HG03439 (cell line): Measurements from ENCODE around the gene C1QL3.

ENCODE experiments used
- ATAC-seq: cut with Tn5 transposase; IDR thresholded peaks from one replicate; pipeline ENCODE4 v1.9.1; 2021; ENCODE audit warnings: mild to moderate bottlenecking, moderate library complexity; ENCODE audit not compliant: unreplicated experiment

C1QL3 gene

DNA sequence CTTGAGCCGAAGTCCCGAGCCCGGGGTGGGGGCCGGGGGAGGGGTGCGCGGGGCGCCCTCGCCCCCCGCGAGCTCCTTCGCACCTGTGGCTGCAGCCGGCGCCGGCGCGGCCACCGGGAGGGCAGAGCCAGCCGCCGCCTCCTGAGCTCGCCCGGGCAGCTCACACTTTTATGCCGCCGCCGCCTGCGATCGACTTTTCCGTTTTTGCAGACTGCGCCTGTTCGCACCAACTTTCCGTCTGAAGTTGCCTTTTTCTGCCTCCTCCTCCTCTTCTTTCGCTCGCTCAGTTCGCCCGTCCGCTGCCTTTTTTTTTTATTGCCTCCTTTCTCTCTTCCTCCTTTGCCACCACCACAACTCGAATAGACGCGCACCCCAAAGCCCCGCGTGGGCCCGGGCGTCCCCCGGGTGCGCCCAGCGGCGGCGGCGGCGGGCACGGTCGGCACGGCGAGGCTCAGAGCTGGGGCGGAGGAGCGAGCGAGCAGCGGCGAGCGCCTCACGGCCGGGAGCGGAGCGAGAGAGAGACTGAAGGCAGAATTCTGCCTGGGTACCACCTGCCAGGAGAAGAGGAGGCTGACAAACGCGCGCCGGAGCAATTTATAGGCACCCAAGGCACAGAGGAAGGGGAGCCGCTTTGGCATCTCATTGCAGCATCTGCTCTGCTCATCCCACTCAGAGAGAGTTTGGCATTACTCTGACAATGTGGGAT, at the start of gene C1QL3:
C1QL3 (minus strand) TSS at position 569 of the 706 bp plus-strand sequence. CDS start 814 bp downstream, outside the sequence.
- peak; percentile 34 for ATAC-seq

DNA sequence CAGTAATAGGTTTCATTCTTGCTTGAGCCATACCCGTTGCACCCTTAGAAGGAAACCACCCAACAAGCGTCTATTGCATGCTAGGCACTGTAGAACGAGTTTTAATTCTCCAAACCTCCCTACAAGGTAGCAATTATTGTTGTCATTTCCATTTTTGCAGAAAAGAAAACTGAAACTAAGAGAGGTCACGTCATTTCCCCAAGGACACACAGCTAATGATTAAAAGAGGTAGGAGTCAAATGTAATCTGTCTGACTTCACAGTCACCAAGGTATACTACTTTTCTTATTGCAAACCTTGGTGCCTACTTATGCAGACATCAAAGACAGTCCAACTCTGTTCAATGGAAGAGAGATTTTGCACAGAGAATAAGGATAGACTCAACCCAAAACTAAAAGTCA, 49.1 kb upstream of the C1QL3 start:
- ATAC-seq, result peak; percentile 86

DNA sequence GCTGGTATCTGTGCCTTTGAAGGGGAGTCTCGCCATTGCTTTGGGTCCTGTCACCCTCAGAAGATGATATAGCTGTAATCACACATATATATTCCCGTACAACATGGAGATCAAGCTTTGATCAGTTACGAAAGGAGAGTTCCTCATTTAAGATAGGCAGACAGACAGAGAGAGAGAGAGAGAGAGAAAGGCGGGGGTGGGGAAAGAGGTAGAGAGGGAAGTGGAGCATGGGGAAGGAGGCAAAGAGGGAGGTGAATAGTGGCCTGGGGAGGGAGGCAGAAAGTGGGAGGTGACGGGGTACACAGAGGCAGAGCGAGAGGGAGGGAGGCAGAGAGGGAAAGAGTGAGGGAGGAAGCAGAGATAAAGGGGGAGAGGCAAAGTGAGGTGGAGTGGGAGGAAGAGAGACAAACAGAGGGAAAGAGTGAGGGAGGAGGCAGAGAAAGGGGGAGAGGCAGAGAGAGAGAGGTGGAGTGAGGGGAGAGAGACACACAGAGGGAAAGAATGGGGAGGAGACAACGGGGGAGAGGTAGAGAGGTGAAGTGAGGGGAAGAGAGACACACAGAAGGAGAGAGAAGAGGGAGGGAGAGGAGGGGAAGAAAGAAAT, 44.6 kb upstream of the C1QL3 start:
- no peak for ATAC-seq

DNA sequence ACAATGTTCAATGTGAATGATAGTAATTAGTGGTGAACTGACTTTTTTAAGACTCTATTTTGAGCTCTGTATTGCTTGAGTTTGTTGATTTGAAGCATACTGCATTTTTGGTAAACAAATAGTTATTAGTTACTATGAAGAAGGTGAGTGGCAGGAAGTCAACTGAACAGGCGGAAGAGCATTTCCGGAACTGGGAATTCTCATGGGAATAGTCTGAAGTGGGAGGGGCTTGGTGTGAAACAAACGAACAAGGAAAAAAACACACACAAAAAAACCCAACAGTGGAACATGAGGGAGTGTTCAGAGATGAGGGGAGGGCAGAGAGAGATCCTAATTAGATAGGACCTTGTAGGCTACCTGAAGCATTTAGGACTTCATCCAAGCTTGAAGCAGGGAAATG, 43.9 kb upstream of the C1QL3 start:
- no peak for ATAC-seq

DNA sequence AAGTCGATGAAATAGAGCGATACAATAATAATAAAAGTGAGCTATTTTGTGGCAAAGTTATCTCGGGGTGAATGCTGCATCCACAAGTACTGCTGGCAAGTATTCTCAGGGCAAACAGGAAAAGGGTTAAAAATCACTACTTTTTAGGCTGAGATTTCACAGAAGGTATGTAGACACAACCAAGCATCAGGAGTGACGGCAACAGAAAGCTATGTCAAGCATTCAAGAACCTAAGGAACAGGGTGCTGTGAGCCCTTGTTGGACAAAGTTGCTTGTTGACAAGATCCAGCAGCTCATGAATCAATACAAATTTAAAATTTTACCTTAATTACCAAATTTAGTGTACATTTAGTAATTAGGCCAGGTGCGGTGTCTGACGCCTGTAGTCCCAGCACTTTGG, 41.2 kb upstream of the C1QL3 start:
- ATAC-seq, result no peak

DNA sequence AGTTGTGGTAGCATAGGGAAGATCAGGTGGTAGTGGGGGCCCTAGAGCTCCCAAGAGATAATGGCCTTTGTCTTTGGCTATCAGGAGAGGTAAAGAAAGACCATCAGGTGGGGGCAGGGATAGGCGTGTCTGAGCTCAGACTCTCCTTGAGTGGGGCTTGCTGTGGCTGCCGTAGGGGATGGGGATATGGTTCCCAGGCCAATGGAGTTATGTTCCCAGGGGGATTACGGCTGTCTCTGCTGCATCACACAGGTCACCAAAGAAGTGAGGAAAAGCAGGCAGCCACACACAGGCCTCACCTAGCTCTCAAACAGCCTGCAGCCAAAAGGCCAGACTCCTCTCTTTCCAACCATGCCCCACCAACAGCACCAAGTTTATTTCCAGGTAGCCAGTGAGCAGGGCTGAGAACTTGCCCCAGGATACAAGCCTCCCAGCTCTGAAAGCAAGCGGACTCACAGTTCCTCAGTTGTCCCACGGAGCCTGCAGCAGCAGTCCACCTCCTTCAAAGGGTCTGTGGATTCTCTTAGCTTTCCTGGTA, 37.6 kb upstream of the C1QL3 start:
- ATAC-seq, result no peak

DNA sequence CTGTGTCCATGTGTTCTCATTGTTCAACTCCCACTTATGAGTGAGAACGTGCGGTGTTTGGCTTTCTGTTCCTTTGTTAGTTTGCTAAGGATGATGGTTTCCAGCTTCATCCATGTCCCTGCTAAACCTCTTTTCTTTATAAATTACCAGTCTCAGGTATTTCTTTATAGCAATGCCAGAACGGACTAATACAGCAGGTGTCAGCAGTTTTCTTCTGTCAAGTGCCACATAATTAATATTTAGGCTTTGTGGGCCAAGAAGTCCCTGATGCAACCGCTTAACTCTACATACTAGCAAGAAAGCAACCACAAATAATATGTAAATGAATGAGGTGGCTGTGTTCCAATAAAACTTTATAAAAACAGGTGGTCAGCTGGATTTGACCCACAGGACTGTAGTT, 26.3 kb upstream of the C1QL3 start:
- no peak for ATAC-seq

DNA sequence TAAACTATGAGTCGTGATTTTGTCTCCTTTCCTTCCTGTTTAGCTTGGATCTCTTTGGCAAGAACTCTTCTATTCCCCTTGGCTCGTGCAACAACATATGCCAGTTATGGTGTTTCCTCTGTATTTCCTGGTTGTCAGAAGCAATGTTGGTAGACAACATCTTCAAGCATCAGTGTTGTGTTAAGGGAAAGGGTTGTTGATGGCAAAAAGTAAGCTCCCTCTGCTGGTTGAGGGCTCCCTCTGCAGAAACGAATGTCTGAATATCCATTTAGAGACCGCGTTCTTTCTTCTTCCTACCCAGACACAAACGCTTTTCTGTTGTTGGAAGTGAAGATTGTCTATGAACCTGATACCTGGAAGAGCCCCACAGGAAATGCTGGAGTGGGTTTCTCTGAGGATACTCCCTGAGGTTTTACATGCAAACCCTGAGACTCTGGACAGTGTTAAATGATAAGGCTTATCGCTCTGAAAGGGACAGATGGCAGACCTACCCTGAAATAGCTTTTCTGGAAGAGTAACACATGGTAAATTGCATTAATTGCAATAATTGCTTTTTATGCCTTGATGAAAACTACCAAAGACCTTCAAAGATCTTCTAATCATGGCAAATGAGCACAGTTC, 23.5 kb upstream of the C1QL3 start:
- peak; percentile 70 for ATAC-seq

DNA sequence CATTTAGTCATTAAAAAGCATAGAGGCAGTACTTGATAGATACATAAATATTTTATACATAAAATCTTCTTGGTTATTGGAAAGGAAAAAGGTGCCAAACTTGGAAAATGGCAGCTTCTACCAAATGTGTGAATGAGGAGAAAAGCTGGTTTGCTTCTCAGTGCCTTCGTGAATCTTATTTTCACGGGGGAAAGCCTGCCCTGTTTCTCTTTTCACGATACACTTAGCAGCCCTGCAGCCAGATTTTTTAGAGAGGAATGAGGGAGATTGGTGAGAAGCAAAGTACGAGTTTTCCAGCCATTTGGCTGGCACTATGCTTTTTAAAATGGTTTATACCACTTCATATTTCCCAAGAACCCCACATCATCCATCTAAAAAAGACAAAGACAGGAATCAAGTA, 22.9 kb upstream of the C1QL3 start:
- ATAC-seq, result no peak

DNA sequence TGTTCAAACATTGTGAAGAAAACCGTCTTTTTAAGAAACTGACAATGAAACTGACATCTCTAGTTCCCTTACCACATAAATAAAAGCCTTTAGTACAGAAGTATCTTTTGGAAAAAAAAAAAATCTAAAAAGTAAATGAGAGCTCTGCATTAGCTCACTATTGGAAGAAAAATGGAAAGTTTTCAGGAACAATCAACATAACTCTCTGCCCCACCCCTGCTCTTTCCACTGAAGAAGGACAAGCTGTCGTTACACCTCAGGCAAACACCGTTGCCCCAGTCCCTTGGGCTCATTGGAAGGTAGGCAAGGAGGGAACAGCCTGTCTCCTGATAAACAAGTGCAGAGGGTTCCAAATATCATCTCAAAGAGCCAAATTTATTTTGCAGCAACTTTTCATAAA, 22.4 kb upstream of the C1QL3 start:
- ATAC-seq, result no peak

DNA sequence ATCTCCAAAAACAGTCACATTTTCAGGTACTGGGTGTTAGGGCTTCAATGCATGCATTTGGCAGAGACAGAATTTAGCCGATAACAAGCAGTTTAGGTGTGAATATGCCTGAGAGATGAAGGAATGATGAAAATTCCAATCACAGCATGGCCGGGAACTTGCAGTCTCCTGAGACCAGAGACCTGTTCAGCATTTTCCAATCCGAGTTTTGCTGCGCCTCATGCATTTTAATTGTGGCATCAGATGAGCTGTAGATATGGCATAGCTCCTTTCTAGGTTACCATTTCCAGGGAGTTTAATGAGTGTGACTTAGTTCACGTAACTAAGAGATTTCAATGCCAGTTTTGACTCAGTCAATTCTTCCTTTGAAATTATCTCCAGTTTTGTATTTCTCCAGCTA, 14.5 kb upstream of the C1QL3 start:
- no peak for ATAC-seq

DNA sequence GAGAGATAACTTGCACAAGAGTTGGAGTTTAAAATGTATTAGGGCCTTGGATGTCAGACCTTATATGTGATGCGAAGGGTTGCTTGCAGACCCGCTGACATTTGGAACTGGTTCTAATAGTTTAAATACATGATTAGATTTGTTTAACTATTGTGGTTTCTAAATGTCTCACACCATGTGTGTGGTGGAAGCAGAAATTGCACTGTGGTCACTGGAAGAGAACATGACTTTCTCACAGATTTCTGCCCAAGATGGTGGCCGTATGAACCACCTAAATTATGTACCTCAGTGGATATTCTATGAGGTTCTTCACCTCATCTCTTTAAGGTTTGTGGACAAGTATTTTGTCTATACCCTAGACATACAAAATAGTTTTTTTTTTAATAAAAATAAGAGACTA, 8.2 kb upstream of the C1QL3 start:
- no peak for ATAC-seq

DNA sequence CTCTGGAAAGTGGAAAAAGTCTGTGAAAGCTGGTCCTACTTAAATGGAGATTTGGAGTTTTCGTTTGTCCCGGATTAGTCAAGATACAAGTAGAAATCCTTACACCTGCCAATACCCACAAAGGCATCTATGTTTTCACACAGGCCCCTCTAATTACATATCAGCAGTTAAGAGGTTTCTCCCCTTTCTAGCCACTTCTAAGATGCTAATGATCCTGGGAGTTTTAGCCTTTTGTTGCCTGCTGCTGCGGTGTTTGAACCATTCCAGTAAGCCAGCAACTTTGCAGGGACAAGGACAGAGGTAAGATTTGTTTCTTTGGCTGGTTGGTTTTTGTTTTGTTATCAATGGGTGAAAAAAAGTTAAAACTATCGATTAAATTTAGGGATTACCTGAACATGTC, 5.8 kb upstream of the C1QL3 start:
- ATAC-seq, result no peak

DNA sequence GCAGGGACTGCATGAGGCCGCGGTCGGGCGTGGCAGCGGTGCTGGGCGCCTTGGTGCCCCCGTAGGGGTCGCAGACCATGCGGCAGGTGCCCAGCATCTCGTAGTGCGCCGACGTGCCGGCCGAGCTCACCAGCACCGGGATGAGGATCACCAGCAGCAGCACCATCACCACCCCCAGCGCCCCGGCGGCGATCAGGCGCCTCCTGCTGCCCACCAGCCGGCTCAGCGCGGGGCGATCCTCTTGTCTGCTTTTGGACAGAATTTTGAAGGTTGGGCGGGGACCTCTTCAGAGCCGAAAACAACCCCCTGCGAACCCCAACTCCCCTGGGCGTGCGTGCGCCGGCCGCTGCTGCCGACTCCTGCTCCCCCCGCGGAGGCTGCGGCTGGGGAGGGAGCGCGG, 779 bp downstream of the C1QL3 start:
- ATAC-seq, result peak; percentile 31

DNA sequence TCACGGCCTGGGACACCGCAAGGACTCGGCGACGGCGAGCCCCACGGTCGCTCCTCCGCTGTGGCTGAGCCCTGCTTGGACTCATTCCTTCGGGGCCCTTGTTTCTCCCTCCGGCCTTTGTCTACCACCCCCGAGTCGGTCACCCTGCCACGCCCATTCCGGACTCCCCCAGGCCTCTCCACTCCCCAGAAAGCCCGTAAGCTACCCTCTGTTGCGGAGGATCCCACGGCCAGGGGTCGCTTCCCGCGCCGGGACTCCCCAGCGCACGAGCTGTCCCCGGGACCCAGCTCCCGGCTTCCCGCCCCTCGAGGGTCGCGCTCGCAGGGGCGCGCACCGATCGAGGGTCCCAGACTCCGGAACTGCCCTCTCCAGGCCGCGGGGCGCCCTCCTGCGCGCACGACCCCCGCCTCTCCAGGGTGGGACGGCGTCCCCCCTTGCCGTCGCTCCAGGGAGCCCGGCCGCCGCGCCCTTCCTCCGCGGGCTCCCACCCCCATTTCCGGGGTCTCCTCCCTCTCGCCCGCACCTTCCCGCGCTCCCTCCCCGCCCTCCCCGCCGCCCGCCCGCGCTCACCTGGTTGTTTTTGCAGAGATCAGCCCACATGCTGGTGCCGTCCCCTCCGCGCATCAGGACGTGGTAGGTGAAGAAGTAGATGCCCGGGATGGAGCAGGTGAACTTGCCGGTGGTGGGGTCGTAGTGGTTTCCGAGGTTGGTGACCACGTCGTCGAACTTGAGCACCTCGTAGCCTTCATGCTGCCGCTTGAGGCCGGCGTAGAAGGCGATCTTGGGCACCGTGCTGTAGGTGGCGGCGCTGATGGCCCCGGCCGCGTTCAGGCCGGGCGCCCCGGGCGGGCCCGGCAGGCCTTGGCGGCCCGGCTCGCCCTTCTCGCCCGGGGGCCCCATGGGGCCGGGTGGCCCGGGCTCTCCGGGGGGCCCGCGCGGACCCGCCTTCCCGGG, 1.5 kb downstream of the C1QL3 start:
- ATAC-seq, result peak; percentile 33

DNA sequence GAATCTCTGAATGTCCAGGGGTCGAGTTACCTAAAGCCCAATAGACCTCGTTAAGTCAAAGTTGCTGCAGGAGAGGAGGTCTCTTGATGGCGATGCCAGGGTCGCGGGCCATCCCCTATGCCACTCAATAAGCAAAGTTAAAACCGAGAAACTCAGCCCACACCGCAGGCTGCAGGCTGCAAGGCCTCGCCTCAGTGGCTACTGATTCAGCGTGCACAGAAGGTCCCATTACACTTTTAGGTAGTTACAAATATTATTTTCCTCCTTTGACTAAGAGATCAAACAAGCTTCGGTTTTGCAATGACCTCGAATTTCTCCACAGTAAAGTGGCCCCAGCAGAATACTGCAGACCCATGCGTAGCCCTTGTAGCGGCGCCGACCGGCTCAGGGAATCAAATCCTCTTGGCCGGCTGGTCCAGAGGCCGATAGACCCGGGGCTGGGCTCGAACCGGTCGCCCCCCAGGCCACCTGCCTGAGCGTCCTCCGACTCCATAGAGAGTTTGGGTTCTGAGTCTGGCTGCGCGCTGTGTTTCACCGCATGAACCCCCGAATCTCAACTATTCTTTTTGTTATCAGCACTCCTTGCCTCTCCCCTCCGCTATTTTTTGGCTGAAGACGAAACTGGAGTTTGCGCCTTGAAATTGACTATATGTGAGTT, 2.3 kb downstream of the C1QL3 start:
- ATAC-seq, result peak; percentile 75

DNA sequence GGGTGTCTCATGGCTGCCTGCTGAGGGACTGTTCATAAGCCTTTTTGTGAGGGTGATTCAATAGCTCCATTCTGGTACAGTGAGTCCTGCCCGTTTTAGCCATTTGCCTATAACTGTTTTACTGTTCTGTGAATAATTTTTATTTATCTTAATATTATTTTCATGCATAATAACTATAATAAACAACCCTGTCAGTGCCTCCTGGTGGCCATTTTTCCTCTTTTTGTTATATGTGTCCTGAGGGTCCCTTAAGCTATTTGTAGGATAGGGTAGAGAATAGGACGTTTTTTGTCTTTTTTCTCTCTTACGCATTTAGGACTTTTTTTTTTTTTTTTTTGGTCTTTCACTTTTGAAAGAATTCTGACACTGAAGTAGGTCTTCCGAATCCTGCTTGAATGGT, 2.9 kb downstream of the C1QL3 start:
- ATAC-seq, result no peak

DNA sequence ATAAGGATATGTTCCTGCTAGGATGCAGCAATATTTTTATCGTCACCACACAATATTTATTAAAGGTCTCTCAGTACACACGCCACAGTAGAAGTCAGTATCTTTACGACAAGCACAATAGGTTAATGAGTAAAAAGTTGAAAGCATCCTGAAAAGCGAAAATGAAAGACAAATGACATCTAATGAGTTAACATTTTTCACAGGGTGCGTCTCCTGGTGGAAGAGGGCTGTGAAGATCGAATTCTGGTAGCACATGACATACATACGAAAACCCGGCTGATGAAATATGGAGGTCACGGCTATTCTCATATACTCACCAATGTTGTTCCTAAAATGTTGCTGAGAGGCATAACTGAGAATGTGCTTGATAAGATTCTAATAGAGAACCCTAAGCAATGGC, 10.8 kb downstream of the C1QL3 start:
- no peak for ATAC-seq

DNA sequence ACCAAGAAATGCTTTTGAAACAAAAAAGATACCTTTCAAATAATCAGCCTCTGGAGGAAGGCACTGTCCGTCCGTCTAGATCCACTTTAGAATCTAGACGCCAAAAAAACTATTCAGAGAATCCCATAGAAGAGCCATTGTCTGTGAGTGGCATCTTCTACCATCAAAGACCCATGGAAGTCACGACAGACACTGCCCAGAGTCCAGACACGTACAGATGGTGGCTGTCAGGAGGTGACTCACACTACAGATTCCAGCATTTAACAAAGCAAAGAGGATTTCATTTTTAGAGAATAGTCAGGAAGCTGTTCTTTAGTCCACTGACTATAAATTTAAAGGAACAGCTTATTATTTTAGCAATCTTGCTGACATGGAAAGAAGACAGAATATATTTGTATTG, 11.7 kb downstream of the C1QL3 start:
- ATAC-seq, result no peak

DNA sequence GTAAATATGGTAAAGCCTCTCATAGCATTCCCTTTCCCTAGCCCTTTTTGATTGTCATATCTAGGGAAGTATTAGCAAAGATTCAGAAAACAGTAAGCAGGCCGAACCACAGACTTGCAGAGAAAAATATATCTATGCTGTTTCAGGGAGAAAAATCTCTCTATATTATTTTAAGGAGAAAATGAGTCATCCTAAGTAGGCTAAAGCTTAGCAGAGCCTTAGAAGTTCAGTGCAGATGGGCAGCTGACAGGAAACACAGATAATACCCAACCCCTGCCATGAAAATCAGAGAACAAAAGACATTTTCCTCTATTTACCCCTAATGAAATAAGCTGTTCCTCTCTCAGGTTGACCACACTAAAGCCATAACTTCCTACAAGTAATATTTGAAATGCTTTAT, 16.5 kb downstream of the C1QL3 start:
- no peak for ATAC-seq

DNA sequence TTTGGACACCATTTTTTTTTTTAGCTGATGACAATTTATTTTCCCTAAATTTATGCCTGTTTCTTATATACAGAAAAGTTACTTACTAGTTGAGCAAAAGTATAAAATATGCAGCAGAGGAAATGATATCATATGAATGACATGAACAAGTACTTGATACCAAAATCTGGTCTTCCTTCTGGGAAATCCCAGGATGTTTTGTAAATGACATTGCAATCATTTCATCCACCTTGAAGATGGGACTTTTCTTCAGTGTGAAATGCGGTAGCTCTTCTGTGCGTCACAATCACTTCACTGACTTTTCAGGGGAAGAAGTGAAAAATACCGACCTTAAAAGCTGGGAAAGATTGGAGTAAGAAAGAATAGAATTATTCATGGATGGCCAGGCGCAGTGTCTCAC, 23.8 kb downstream of the C1QL3 start:
- ATAC-seq, result no peak
